ENCODE results near the gene KIF16B.

GRCh38 chr20:16535277-16535676 lies 38.0 kb downstream of the KIF16B start:
- TF ChIP-seq ZFP36L1 (CRISPR knock-in tag; IDR thresholded peaks at IDR 0.05) (no peak), ZNF776 (CRISPR knock-in tag; IDR thresholded peaks at IDR 0.05) (no peak), FOXM1 (CRISPR knock-in tag; IDR thresholded peaks at IDR 0.05) (no peak), ZNF30 (CRISPR knock-in tag; IDR thresholded peaks at IDR 0.05) (no peak), KLF12 (CRISPR knock-in tag; IDR thresholded peaks at IDR 0.05; ENCODE audit: borderline replicate concordance) (no peak), ZFX (CRISPR knock-in tag; IDR thresholded peaks at IDR 0.05; ENCODE audit: low read depth) (no peak), HDAC2 (CRISPR knock-in tag; IDR thresholded peaks at IDR 0.05) (no peak), MAFF (IDR thresholded peaks at IDR 0.05; ENCODE audit: low read depth, low read length) (no peak)
